Thyroid gland (tissue), 4 donors: ENCODE measurements around the gene NUDT21.

Experiments used
- CTCF ChIP-seq, 6 experiments: fragments of 200-600 bp in 3 of 6; fragments of 450-650 bp in 3 of 6; sonication (generic) in 3 of 6; IDR thresholded peaks; one replicate each; pipeline ENCODE4 v1.5.1; 2016 to 2019; ENCODE audit warnings: antibody characterized with exemption in 6 of 6, mild to moderate bottlenecking in 2 of 6, inconsistent platforms in 1 of 6, moderate library complexity in 1 of 6
- POLR2A ChIP-seq, 2 donors: fragments of 450-650 bp; IDR thresholded peaks; one replicate each; pipeline ENCODE4 v1.6.1; 2017; ENCODE audit warnings: antibody characterized with exemption in 2 of 2, mild to moderate bottlenecking in 2 of 2, moderate library complexity in 1 of 2

GRCh38 chr16:56424404-56424764, 26.7 kb downstream of the NUDT21 start:
- TF ChIP-seq POLR2A (IDR thresholded peaks at IDR 0.05) (no peak), CTCF (IDR thresholded peaks at IDR 0.05) (no peak)
